HG02763 (cell line): ENCODE data around the gene MAPKBP1.

Experiments used
- ATAC-seq: cut with Tn5 transposase; IDR thresholded peaks from one replicate; pipeline ENCODE4 v1.9.1; 2021; ENCODE audit warnings: mild to moderate bottlenecking, moderate library complexity; ENCODE audit not compliant: unreplicated experiment

MAPKBP1 gene

GRCh38 chr15:41843571-41843970 is 69.3 kb downstream of the MAPKBP1 start:
- no peak for ATAC-seq

- ATAC-seq = no peak
Measured at GRCh38 chr15:41844814-41845213, 70.5 kb downstream of the MAPKBP1 start.

GRCh38 chr15:41847206-41847605 is 72.9 kb downstream of the MAPKBP1 start:
- no peak for ATAC-seq

GRCh38 chr15:41847981-41848380 is 73.7 kb downstream of the MAPKBP1 start:
- ATAC-seq = no peak

- no peak for ATAC-seq
Measured at GRCh38 chr15:41848631-41849030, 74.3 kb downstream of the MAPKBP1 start.

GRCh38 chr15:41849204-41849603 is 74.9 kb downstream of the MAPKBP1 start:
- no peak for ATAC-seq

- ATAC-seq = no peak
Measured at GRCh38 chr15:41849861-41850260, 75.6 kb downstream of the MAPKBP1 start.

GRCh38 chr15:41850482-41851166 is 76.3 kb downstream of the MAPKBP1 start:
- ATAC-seq = no peak

GRCh38 chr15:41851167-41851523 is 76.9 kb downstream of the MAPKBP1 start:
- no peak for ATAC-seq

GRCh38 chr15:41851755-41852370 is 77.6 kb downstream of the MAPKBP1 start:
- no peak for ATAC-seq

GRCh38 chr15:41852736-41853590 is 78.7 kb downstream of the MAPKBP1 start:
- no peak for ATAC-seq

GRCh38 chr15:41853831-41854230 is 79.5 kb downstream of the MAPKBP1 start:
- ATAC-seq = no peak

- ATAC-seq = no peak
Measured at GRCh38 chr15:41854443-41854842, 80.2 kb downstream of the MAPKBP1 start.

GRCh38 chr15:41855261-41855961 is 81.1 kb downstream of the MAPKBP1 start:
- no peak for ATAC-seq

GRCh38 chr15:41856262-41856661 is 82.0 kb downstream of the MAPKBP1 start:
- no peak for ATAC-seq

- no peak for ATAC-seq
Measured at GRCh38 chr15:41856716-41857115, 82.4 kb downstream of the MAPKBP1 start.

GRCh38 chr15:41857316-41857715 is 83.0 kb downstream of the MAPKBP1 start:
- no peak for ATAC-seq

GRCh38 chr15:41858756-41859155 is 84.5 kb downstream of the MAPKBP1 start:
- no peak for ATAC-seq

- no peak for ATAC-seq
Measured at GRCh38 chr15:41860049-41860828, 86.0 kb downstream of the MAPKBP1 start.

- no peak for ATAC-seq
Measured at GRCh38 chr15:41861736-41862356, 87.6 kb downstream of the MAPKBP1 start.
